Measurements from ENCODE around the gene SEC14L6.

SEC14L6 gene

GRCh38 chr22:30516273-30516672, 30.3 kb downstream of the SEC14L6 start:
- WGBS (ENCODE audit: insufficient coverage, insufficient read length) = no CpG with 5 or more reads among the region's 6 CpGs
- H3K27ac ChIP-seq (ENCODE audit: low read length) = no peak overlapping the region
- no peaks in the 10 kb centered on the region for H3K9me3 ChIP-seq (ENCODE audit: control insufficient read depth, insufficient read depth, low read length)
- DNase-seq (ENCODE audit: low read depth, low spot score) = no peak
- no peak overlapping the region for H3K4me3 ChIP-seq (ENCODE audit: low read length)
- no peaks in the 10 kb centered on the region for H3K27me3 ChIP-seq (ENCODE audit: control insufficient read depth, insufficient read depth, low read length)
- H3K36me3 ChIP-seq (ENCODE audit: control insufficient read depth, insufficient read depth, low read length) = no peaks in the 10 kb centered on the region
- H3K4me1 ChIP-seq (ENCODE audit: control insufficient read depth, insufficient read depth, low read length) = no peaks in the 10 kb centered on the region

- H3K36me3 ChIP-seq (ENCODE audit: control insufficient read depth, insufficient read depth, low read length) = no peaks in the 10 kb centered on the region
- no peaks in the 10 kb centered on the region for H3K27me3 ChIP-seq (ENCODE audit: control insufficient read depth, insufficient read depth, low read length)
- H3K9me3 ChIP-seq (ENCODE audit: control insufficient read depth, insufficient read depth, low read length) = no peaks in the 10 kb centered on the region
- no peaks in the 10 kb centered on the region for H3K4me1 ChIP-seq (ENCODE audit: control insufficient read depth, insufficient read depth, low read length)
- no CpG with 5 or more reads among the region's 4 CpGs for WGBS (ENCODE audit: insufficient coverage, insufficient read length)
- no peak overlapping the region for H3K27ac ChIP-seq (ENCODE audit: low read length)
- no peak overlapping the region for H3K4me3 ChIP-seq (ENCODE audit: low read length)
- DNase-seq (ENCODE audit: low read depth, low spot score) = no peak
These were observed 32.3 kb downstream of the SEC14L6 start for GRCh38 chr22:30514252-30514651.

GRCh38 chr22:30513462-30513861, 33.1 kb downstream of the SEC14L6 start:
- no peak for DNase-seq (ENCODE audit: low read depth, low spot score)
- no CpG with 5 or more reads among the region's 6 CpGs for WGBS (ENCODE audit: insufficient coverage, insufficient read length)
- Histone ChIP-seq H3K4me1 (ENCODE audit: control insufficient read depth, insufficient read depth, low read length) (no peaks in the 10 kb centered on the region), H3K9me3 (ENCODE audit: control insufficient read depth, insufficient read depth, low read length) (no peaks in the 10 kb centered on the region), H3K36me3 (ENCODE audit: control insufficient read depth, insufficient read depth, low read length) (no peaks in the 10 kb centered on the region), H3K4me3 (ENCODE audit: low read length) (no peak overlapping the region), H3K27me3 (ENCODE audit: control insufficient read depth, insufficient read depth, low read length) (no peaks in the 10 kb centered on the region), H3K27ac (ENCODE audit: low read length) (no peak overlapping the region)

- Histone ChIP-seq H3K9me3 (ENCODE audit: control insufficient read depth, insufficient read depth, low read length) (no peaks in the 10 kb centered on the region), H3K4me3 (ENCODE audit: low read length) (no peak overlapping the region)
- no CpG with 5 or more reads among the region's 7 CpGs for WGBS (ENCODE audit: insufficient coverage, insufficient read length)
These were observed 34.6 kb downstream of the SEC14L6 start for GRCh38 chr22:30511911-30512310.

GRCh38 chr22:30511109-30511508, 35.4 kb downstream of the SEC14L6 start:
- Histone ChIP-seq H3K9me3 (ENCODE audit: control insufficient read depth, insufficient read depth, low read length) (no peaks in the 10 kb centered on the region), H3K4me3 (ENCODE audit: low read length) (no peak overlapping the region), H3K27me3 (ENCODE audit: control insufficient read depth, insufficient read depth, low read length) (no peaks in the 10 kb centered on the region), H3K27ac (ENCODE audit: low read length) (no peak overlapping the region), H3K4me1 (ENCODE audit: control insufficient read depth, insufficient read depth, low read length) (no peaks in the 10 kb centered on the region), H3K36me3 (ENCODE audit: control insufficient read depth, insufficient read depth, low read length) (no peaks in the 10 kb centered on the region)
- DNase-seq (ENCODE audit: low read depth, low spot score) = no peak
- WGBS (ENCODE audit: insufficient coverage, insufficient read length) = no CpG with 5 or more reads among the region's 9 CpGs

More at GRCh38 chr22:30511911-30512310, 34.6 kb downstream of the SEC14L6 start:
- H3K27ac ChIP-seq (ENCODE audit: low read length) = no peak overlapping the region
- no peaks in the 10 kb centered on the region for H3K4me1 ChIP-seq (ENCODE audit: control insufficient read depth, insufficient read depth, low read length)
- H3K27me3 ChIP-seq (ENCODE audit: control insufficient read depth, insufficient read depth, low read length) = no peaks in the 10 kb centered on the region
- H3K36me3 ChIP-seq (ENCODE audit: control insufficient read depth, insufficient read depth, low read length) = no peaks in the 10 kb centered on the region
- no peak for DNase-seq (ENCODE audit: low read depth, low spot score)

GRCh38 chr22:30508216-30508615, 38.3 kb downstream of the SEC14L6 start:
- Histone ChIP-seq H3K27ac (ENCODE audit: low read length) (no peak overlapping the region), H3K36me3 (ENCODE audit: control insufficient read depth, insufficient read depth, low read length) (no peaks in the 10 kb centered on the region), H3K9me3 (ENCODE audit: control insufficient read depth, insufficient read depth, low read length) (no peaks in the 10 kb centered on the region), H3K4me3 (ENCODE audit: low read length) (no peak overlapping the region), H3K27me3 (ENCODE audit: control insufficient read depth, insufficient read depth, low read length) (no peaks in the 10 kb centered on the region), H3K4me1 (ENCODE audit: control insufficient read depth, insufficient read depth, low read length) (no peaks in the 10 kb centered on the region)
- no peak for DNase-seq (ENCODE audit: low read depth, low spot score)
- no CpG with 5 or more reads among the region's 5 CpGs for WGBS (ENCODE audit: insufficient coverage, insufficient read length)

GRCh38 chr22:30507670-30508069, 38.9 kb downstream of the SEC14L6 start:
- Histone ChIP-seq H3K4me3 (ENCODE audit: low read length) (no peak overlapping the region), H3K36me3 (ENCODE audit: control insufficient read depth, insufficient read depth, low read length) (no peaks in the 10 kb centered on the region)
- no CpG with 5 or more reads among the region's 4 CpGs for WGBS (ENCODE audit: insufficient coverage, insufficient read length)

GRCh38 chr22:30506507-30506968, 40.0 kb downstream of the SEC14L6 start:
- Histone ChIP-seq H3K4me1 (ENCODE audit: control insufficient read depth, insufficient read depth, low read length) (no peaks in the 10 kb centered on the region), H3K4me3 (ENCODE audit: low read length) (no peak overlapping the region), H3K9me3 (ENCODE audit: control insufficient read depth, insufficient read depth, low read length) (no peaks in the 10 kb centered on the region), H3K36me3 (ENCODE audit: control insufficient read depth, insufficient read depth, low read length) (no peaks in the 10 kb centered on the region), H3K27me3 (ENCODE audit: control insufficient read depth, insufficient read depth, low read length) (no peaks in the 10 kb centered on the region), H3K27ac (ENCODE audit: low read length) (no peak overlapping the region)
- no peak for DNase-seq (ENCODE audit: low read depth, low spot score)
- no CpG with 5 or more reads among the region's 8 CpGs for WGBS (ENCODE audit: insufficient coverage, insufficient read length)

More at GRCh38 chr22:30507670-30508069, 38.9 kb downstream of the SEC14L6 start:
- Histone ChIP-seq H3K27ac (ENCODE audit: low read length) (no peak overlapping the region), H3K27me3 (ENCODE audit: control insufficient read depth, insufficient read depth, low read length) (no peaks in the 10 kb centered on the region), H3K9me3 (ENCODE audit: control insufficient read depth, insufficient read depth, low read length) (no peaks in the 10 kb centered on the region), H3K4me1 (ENCODE audit: control insufficient read depth, insufficient read depth, low read length) (no peaks in the 10 kb centered on the region)
- DNase-seq (ENCODE audit: low read depth, low spot score) = no peak

GRCh38 chr22:30503551-30503950, 43.0 kb downstream of the SEC14L6 start:
- Histone ChIP-seq H3K4me1 (ENCODE audit: control insufficient read depth, insufficient read depth, low read length) (no peaks in the 10 kb centered on the region), H3K4me3 (ENCODE audit: low read length) (no peak overlapping the region), H3K27ac (ENCODE audit: low read length) (no peak overlapping the region), H3K36me3 (ENCODE audit: control insufficient read depth, insufficient read depth, low read length) (no peaks in the 10 kb centered on the region), H3K27me3 (ENCODE audit: control insufficient read depth, insufficient read depth, low read length) (no peaks in the 10 kb centered on the region), H3K9me3 (ENCODE audit: control insufficient read depth, insufficient read depth, low read length) (no peaks in the 10 kb centered on the region)
- DNase-seq (ENCODE audit: low read depth, low spot score) = no peak
- no CpG with 5 or more reads among the region's 12 CpGs for WGBS (ENCODE audit: insufficient coverage, insufficient read length)

- no peaks in the 10 kb centered on the region for H3K4me1 ChIP-seq (ENCODE audit: control insufficient read depth, insufficient read depth, low read length)
- H3K36me3 ChIP-seq (ENCODE audit: control insufficient read depth, insufficient read depth, low read length) = no peaks in the 10 kb centered on the region
- no peaks in the 10 kb centered on the region for H3K9me3 ChIP-seq (ENCODE audit: control insufficient read depth, insufficient read depth, low read length)
- H3K27me3 ChIP-seq (ENCODE audit: control insufficient read depth, insufficient read depth, low read length) = no peaks in the 10 kb centered on the region
- H3K27ac ChIP-seq (ENCODE audit: low read length) = no peak overlapping the region
- WGBS (ENCODE audit: insufficient coverage, insufficient read length) = no CpG with 5 or more reads among the region's 3 CpGs
- no peak overlapping the region for H3K4me3 ChIP-seq (ENCODE audit: low read length)
- DNase-seq (ENCODE audit: low read depth, low spot score) = no peak
These were observed 43.6 kb downstream of the SEC14L6 start for GRCh38 chr22:30502911-30503310.

- no CpG with 5 or more reads among the region's 4 CpGs for WGBS (ENCODE audit: insufficient coverage, insufficient read length)
These were observed 44.4 kb downstream of the SEC14L6 start for GRCh38 chr22:30502153-30502552.

More at GRCh38 chr22:30502153-30502552, 44.4 kb downstream of the SEC14L6 start:
- Histone ChIP-seq H3K9me3 (ENCODE audit: control insufficient read depth, insufficient read depth, low read length) (no peaks in the 10 kb centered on the region), H3K27ac (ENCODE audit: low read length) (no peak overlapping the region), H3K4me1 (ENCODE audit: control insufficient read depth, insufficient read depth, low read length) (no peaks in the 10 kb centered on the region), H3K36me3 (ENCODE audit: control insufficient read depth, insufficient read depth, low read length) (no peaks in the 10 kb centered on the region), H3K4me3 (ENCODE audit: low read length) (no peak overlapping the region), H3K27me3 (ENCODE audit: control insufficient read depth, insufficient read depth, low read length) (no peaks in the 10 kb centered on the region)
- no peak for DNase-seq (ENCODE audit: low read depth, low spot score)
